Esophagus muscularis mucosa (tissue), 3 donors: ENCODE results near the gene BIN1.

Experiments
- CTCF ChIP-seq, 3 experiments: fragments of 200-600 bp in 2 of 3; fragments of 450-650 bp in 1 of 3; sonication (generic) in 2 of 3; IDR thresholded peaks; one replicate each; pipeline ENCODE4 v1.5.1; 2017 to 2019; ENCODE audit warnings: antibody characterized with exemption in 3 of 3, mild to moderate bottlenecking in 2 of 3, moderate library complexity in 1 of 3
- POLR2AphosphoS5 ChIP-seq, 2 donors: sonication (generic); formaldehyde crosslinking; IDR thresholded peaks; one replicate each; pipeline ENCODE4 v1.6.1; 2017; ENCODE audit warnings: antibody characterized with exemption in 2 of 2

DNA sequence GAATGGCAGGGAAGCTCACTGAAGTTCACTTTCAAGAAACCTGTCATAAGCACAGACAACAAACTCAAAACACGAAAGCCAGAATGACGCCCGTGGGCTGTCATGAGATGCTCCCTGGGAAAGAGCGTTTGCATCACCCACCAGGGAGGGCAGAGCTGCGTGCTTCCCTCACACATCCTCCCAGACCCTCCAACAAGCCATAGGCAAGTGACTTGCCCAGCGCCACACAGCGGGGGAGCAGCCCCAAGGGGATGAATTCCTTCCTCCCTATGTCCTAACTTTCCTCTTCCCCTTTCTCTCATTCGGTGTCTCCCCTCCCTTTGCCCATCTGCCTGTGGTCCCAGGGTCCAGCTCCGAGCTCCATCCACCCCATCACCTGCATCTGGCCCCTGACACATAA is 10.7 kb downstream of the BIN1 start:
- TF ChIP-seq CTCF (IDR thresholded peaks at IDR 0.05) (no peak), POLR2AphosphoS5 (IDR thresholded peaks at IDR 0.05) (no peak)
